GM19455 (cell line): ENCODE results near the gene FNBP1L.
"Not testable (repeated sequence)": the region's sequence is repeated elsewhere in the genome, so short reads cannot be mapped to it uniquely, and the experiment has no call there.

ENCODE experiments used
- ATAC-seq: cut with Tn5 transposase; IDR thresholded peaks from one replicate; pipeline ENCODE4 v1.9.1; 2021; ENCODE audit not compliant: unreplicated experiment

FNBP1L gene

GRCh38 chr1:93528412-93528811, 80.5 kb downstream of the FNBP1L start:
- ATAC-seq, result no peak

DNA sequence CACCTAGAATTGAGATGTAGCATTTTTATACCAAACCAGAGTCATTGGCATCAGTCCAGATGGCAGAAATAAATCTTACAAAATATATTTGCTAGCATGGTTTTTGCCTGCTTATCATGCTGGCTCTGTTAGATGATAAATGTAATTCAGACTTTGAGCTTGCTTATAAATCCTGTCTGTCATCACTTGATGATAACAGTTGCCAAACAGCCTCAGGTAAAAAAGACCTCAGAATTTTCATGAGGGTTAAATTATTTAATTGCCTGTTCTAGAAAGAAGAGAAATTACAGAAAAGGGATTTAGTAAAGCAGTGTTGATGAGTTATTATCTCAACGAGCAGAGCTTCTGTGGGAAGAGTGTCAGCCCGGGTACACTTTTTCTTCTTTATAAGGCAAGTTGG, 83.3 kb downstream of the FNBP1L start:
- ATAC-seq, result no peak

- ATAC-seq, result no peak
Observed at GRCh38 chr1:93532780-93533378, 85.0 kb downstream of the FNBP1L start.

DNA sequence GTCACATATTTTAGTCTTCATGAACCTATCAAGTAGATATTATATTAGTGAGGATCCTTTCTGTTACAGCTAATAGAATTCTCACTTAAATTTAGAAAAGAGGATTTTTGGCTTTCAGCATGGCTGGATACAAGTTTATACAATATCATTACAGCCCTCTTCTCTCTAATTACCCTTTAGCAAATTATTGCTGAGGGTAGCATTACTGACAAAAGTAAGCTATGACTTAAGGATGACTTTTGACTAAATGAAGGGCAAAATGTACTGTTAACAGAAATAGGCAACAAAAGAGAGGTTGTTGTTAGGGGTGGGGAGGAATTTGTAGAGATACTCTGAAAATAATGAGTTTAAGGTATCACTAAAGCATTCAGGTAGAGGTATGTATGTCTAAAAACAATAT, 85.8 kb downstream of the FNBP1L start:
- no peak for ATAC-seq

DNA sequence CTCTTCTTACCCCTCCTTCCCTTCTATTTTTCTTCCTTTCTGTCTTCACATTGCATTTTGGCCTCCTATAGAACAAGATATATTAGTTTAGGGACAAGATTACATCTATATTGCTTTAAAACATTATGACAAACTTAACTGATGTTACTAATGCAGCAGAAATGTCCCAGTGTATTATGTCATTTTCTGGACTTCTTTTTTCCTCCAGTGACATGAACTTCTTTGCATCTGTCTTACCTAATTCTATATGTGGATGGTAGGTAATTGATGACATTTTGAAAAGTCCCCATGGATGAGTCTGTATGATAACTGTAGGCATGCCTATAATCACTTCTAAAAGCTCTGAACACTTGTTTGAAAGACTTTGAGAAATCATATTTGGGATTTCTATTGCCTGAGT, 89.5 kb downstream of the FNBP1L start:
- no peak for ATAC-seq

- no peak for ATAC-seq
Observed at GRCh38 chr1:93537924-93538323, 90.0 kb downstream of the FNBP1L start.

DNA sequence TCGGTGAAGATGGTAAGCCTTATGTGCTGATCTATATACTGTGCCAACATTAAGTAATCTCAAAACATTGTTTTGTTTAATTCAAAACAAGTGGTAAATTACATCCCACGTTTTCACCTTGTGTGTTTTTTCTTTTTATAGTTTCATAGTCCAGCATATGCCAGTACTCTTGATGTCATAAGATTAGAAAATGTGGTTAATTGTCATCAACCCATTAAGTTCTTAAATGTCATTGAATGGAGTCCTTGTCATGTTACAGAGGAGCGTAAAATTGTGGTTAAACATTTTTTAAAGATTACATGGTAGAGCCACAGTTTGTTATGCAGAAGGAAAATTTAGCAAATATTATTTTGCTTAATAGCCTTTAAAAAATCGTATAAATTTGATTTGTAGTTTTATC, 93.1 kb downstream of the FNBP1L start:
- no peak for ATAC-seq

DNA sequence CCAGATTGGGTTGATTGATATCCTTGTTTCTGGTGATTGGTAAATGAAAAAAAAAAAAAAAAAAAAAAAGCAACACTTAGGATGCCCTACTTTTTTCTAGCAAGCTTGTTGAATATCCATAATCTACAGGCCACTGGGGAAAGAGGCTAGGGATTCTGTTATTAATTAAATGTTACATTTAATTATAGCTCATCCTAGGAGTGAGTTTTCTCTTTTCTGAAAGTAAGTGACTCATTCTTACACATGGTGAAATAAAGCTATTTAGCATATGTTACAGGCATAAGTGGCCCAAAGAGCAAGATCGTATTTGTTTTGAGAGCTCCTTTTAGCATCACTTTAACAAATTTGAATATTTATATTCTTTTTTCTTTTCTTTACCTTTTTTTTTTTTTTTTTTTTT, 94.5 kb downstream of the FNBP1L start:
- ATAC-seq, result no peak

GRCh38 chr1:93546162-93546863, 98.4 kb downstream of the FNBP1L start:
- no peak for ATAC-seq

DNA sequence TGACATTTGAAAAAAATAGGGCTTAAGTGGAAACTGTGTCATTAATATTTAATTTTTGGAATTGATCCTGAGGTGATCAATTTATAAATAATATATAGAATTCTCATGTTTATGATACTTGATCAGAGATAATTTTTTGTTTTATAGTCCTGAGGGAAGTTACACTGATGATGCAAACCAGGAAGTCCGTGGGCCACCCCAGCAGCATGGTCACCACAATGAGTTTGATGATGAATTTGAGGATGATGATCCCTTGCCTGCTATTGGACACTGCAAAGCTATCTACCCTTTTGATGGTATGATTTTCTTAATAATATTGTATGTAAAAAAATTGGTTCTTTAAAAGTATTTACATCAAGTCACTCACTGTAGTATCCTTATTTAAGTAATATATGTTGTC, 101.2 kb downstream of the FNBP1L start:
- no peak for ATAC-seq

GRCh38 chr1:93549811-93550210, 101.9 kb downstream of the FNBP1L start:
- no peak for ATAC-seq

DNA sequence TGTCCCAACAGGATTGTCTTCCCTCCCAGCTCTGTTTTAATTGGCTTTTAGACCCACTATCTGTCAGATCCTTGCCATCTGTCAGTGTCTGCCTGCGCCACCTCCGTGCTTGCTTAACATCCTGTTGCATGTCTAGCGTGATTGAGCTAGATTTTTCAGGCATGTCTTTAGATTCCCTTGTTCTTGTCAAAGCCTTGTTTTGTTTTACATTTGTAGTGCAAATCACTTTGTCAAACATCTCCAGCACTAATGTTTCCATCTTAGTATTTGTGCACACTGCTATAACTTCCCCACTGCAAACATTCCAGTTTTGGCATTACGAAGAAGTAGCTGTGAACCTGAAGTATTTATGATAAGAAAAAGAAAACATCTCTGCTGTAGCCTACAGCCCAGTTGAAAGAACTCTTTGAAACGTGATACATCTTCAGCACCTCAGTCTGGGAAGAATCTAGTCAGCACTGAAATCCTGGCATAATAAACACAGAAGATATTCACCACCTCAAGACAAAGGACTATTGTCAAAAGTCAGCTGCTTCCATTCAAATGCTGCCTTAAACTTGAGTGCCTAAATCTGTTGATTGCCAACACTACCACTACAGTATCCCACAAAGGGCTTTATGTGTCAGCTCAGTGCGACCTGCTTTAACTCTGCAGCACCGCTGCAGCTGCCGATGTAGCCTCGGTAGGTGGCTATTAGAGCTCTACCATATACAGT, 105.0 kb downstream of the FNBP1L start:
- no peak for ATAC-seq

DNA sequence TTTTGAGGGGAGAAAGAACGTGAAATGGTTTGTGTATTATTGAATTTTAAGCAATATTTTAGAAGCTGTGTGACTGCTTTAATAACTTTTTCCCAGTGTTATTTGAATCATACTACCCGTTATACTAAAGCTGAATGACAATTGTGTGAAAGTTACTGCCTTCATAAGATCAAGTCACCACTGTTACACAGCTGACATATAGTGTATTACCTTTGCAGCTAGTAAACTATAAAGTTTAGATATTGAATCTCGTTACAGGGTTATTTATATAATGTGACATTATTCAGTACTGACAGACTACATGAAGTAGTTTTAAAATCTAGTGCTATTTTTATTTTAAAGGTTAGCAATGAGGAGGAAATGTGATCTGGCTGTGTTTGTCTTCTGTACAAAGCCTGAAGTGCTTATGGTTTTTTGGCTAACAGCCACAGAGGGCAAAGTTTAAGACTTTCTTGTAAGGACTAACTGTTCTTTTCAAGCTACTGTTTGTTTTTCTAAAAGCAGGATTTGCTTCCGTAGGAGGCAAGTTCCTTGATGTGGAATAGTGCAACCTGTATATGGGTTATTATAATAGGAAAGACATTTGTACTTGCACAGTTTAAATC, 106.1 kb downstream of the FNBP1L start:
- ATAC-seq, result not testable (repeated sequence)

DNA sequence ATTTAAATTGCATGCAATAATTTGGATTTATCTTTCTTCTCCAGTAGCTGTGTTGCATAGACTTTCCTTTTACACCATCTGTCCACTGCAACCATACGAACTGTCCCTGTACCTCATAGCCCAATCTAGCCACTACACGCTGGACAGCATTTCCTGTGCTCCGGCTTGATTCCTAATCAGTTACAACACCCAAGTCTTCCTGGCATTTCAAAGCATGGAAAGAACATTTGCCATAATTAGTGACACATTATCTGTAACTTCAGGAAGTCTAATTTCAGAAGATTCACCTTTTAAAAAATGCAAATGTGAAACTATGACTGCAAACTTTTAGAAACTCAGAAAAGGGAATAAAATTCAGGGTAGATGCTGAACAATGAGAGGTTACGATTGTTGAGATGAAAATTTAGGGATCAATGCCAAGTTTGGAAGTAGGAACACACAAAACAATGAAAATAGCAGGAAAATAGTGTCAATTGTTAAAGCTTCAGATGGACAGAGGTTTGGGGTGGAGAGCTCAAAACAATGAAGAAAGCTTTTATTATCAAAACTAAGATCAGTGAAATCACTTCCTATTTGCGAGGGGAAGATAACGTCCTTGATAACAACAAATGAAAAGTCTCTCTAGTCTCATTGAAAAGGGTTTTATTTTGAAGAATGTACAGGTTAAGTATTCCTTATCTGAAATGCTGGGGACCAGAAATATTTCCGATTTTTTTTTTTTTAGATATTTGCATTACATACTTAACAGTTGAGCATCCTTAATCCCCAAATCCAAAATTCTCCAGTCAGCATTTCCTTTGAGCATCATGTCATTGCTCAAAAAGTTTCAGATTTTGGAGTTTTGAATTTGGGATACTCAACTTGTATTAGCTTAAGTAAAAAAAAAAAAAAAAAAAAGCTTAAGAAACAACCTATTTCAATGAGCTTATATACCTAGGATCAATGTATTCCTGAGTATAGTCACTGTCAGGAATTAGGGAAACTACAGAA, 107.3 kb downstream of the FNBP1L start:
- ATAC-seq, result no peak

GRCh38 chr1:93556291-93556690, 108.4 kb downstream of the FNBP1L start:
- no peak for ATAC-seq

- no peak for ATAC-seq
Observed at GRCh38 chr1:93559045-93559444, 111.1 kb downstream of the FNBP1L start.

DNA sequence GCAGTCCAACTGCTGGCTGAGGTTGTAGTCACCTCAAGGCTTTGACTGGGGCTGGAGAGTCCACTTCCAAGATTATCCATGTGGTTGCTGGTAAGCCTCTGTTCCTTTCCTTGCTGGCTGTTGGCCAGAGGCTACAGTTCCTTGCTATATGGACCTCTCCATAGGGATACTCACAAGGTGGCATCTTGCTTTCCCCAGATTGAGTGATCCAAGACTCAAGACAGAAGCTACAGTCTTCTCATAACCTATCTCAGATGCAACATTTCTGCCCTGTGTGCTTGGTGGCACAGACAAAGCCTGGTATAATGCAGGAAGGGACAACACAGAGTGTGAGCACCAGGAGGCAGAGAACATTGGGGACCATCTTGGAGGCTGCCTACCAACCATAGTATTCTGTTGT, 111.8 kb downstream of the FNBP1L start:
- ATAC-seq, result no peak

GRCh38 chr1:93565496-93566206, 117.7 kb downstream of the FNBP1L start:
- no peak for ATAC-seq

- no peak for ATAC-seq
Observed at GRCh38 chr1:93566227-93566626, 118.3 kb downstream of the FNBP1L start.

GRCh38 chr1:93567255-93567918, 119.5 kb downstream of the FNBP1L start:
- ATAC-seq, result no peak
